IMR-90 (cell line): ENCODE results near the gene SGK1.

Experiments
- BHLHE40 ChIP-seq: fragments of 150-350 bp; IDR thresholded peaks from 2 replicates; pipeline ENCODE4 v1.6.1; 2016; ENCODE audit warnings: mild to moderate bottlenecking, low read depth, low read length
- CTCF ChIP-seq: conservative IDR thresholded peaks from 2 replicates; pipeline ENCODE4 v1.5.1; 2012; ENCODE audit warnings: mild to moderate bottlenecking, low read depth, low read length, improper control_type of control experiment
- MAFK ChIP-seq: IDR thresholded peaks from 2 replicates; pipeline ENCODE4 v1.6.1; 2012; ENCODE audit warnings: low read depth, low read length, improper control_type of control experiment
- MXI1 ChIP-seq: IDR thresholded peaks from 2 replicates; pipeline ENCODE4 v1.6.1; 2012; ENCODE audit warnings: low read depth, mild to moderate bottlenecking, low read length, moderate library complexity, borderline replicate concordance
- RFX5 ChIP-seq: IDR thresholded peaks from 2 replicates; pipeline ENCODE4 v1.8.0; 2012; ENCODE audit warnings: low read depth, mild to moderate bottlenecking, low read length, moderate library complexity

- TF ChIP-seq MAFK (no peak), CTCF (no peak), MXI1 (no peak), BHLHE40 (no peak), RFX5 (no peak)
These were observed 110.5 kb downstream of the SGK1 start for GRCh38 chr6:134207421-134207820.
